Activated effector memory CD4-positive, alpha-beta T cell treated with Interleukin-2 at 50 U/mL for 16 hours (primary cell): ENCODE data around the gene ORC2.

Source experiments
- DNase-seq: peaks from one replicate; pipeline ENCODE4 v3.0.0-alpha.2; 2020

The ORC2 gene

DNA sequence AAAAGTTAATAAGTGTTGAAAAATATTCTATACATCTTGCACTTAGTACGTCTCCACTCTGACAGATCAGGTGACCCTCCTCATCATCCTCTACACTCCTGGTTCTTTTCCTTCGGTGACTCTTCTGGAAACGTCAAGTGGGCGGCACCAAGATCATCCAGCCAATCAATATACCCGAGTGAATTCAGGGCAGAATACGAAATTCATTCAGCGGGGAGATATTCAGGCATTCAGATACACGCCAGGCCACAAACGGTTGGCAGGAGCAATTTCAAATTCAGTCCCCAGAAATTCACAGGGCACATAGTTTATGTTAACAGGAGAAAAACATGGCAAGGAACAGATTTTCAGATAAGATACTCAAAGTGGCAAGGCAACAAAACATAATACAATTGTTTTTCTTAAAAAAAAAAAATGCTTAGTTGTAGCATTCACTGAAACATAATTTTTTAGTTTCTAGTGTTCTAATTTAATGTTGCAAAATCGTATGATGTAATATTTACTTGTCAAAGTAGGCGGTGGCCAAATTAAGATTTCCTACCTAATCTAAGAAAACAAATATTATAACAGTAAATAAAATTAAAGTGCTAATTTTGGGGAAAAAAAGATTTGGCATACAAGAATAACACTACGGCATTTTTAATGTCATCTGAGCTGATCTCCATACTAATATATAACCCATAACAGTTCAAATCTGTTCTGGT is 103.2 kb downstream of the ORC2 start:
- DNase-seq = no peak
